ENCODE measurements around the gene RFC2. TPM values are rescaled to one million over a fixed set of nuclear protein-coding genes. Genes with fewer than 3 reads are reported as not detected.

RFC2 gene
- total RNA-seq, 1 experiment from 2014 or later = 73.6 TPM

DNA sequence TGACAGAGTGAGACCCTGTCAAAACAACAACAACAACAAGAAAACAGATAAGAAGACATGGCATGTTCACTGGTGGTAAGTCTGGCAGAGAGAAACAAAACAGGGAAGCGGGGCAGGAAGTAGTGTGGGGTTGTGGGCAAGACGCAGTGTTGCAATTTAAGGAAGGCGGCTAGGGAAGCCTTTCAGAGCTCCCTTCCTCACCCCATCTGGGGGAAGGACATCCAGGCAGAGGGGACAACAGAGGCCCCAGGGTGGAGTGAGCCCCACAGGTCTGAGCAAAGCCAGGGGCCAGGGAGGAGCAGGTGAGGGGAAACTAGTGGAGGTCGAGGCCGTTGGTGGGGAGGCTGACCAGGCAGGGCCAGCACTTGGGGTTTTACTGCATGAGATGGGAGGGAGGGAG is 27.6 kb downstream of the RFC2 start:
- Histone ChIP-seq H3K79me2 (ENCODE audit: insufficient read depth, low read length) (no peaks in the 10 kb centered on the region), H2AFZ (ENCODE audit: low read length) (no peak overlapping the region), H2BK120ac (ENCODE audit: low read depth, low read length, poor library complexity, severe bottlenecking) (no peak overlapping the region), H2AK5ac (ENCODE audit: insufficient read length, low read length) (no peak overlapping the region), H4K5ac (ENCODE audit: insufficient read length, low read depth, low read length) (no peak overlapping the region), H3K9me3 (ENCODE audit: control insufficient read depth, low read depth, low read length) (no peaks in the 10 kb centered on the region), H4K91ac (ENCODE audit: insufficient read length, low read depth, low read length) (no peak overlapping the region), H3K23ac (ENCODE audit: insufficient read length, low read depth, low read length) (no peak overlapping the region), H3K27ac (ENCODE audit: insufficient read length, low read depth, low read length) (no peak overlapping the region), H4K20me1 (ENCODE audit: control insufficient read depth, insufficient read depth, insufficient read length) (no peaks in the 10 kb centered on the region), H3K18ac (ENCODE audit: insufficient read length, low read depth, low read length) (no peak overlapping the region), H3K56ac (ENCODE audit: insufficient read length, low read depth, low read length) (no peak overlapping the region), H3K4ac (ENCODE audit: low read depth, low read length) (no peak overlapping the region), H4K8ac (replicated peaks; ENCODE audit: insufficient read length, low read depth, low read length) (no peak overlapping the region), H3K14ac (ENCODE audit: insufficient read depth, low read length) (no peak overlapping the region), H2BK12ac (ENCODE audit: insufficient read length, low read depth, low read length) (no peak overlapping the region), H3K23me2 (ENCODE audit: insufficient read length, low read depth, low read length, poor library complexity, severe bottlenecking) (peaks cover 3% of the 10 kb centered on the region), H3K79me1 (ENCODE audit: insufficient read depth, low read depth, low read length, poor library complexity, severe bottlenecking) (no peaks in the 10 kb centered on the region), H3K9ac (ENCODE audit: extremely low read depth, insufficient read length, low read length) (no peak overlapping the region), H3K27me3 (ENCODE audit: insufficient read depth, low read length) (no peaks in the 10 kb centered on the region), H3T11ph (ENCODE audit: low read length) (no peak overlapping the region), H2BK15ac (ENCODE audit: low read depth, low read length) (no peak overlapping the region), H3K4me1 (ENCODE audit: insufficient read depth, low read length) (no peaks in the 10 kb centered on the region), H2BK5ac (ENCODE audit: insufficient read length, low read length) (no peak overlapping the region), H3K4me2 (ENCODE audit: insufficient read depth, insufficient read length, low read length) (no peak overlapping the region), H2BK20ac (ENCODE audit: low read depth, low read length, poor library complexity, severe bottlenecking) (no peak overlapping the region)
- Mint-ChIP-seq H3K36me3 (ENCODE audit: insufficient read depth in 1 of 3, low read depth in 3 of 3) (peaks cover 20 to 48% (median 42%) of the 10 kb centered on the region in 3 experiments), H3K27me3 (ENCODE audit: low read depth) (no peaks in the 10 kb centered on the region; the same call in none of the 2 replicates), H3K4me3 (no peak overlapping the region), H3K27ac (no peak overlapping the region; a peak in 1 of 7 replicates), H3K4me1 (peaks cover 7 to 8% of the 10 kb centered on the region in 2 experiments; a peak in 1 of 4 replicates), H3K9me3 (no peaks in the 10 kb centered on the region; a peak in 1 of 5 replicates)
- no peak for DNase-seq
- WGBS (ENCODE audit: extremely low coverage, insufficient read length, low lambda C conversion rate) = no CpG with 5 or more reads among the region's 5 CpGs
- no peak for TF ChIP-seq CTCF (conservative IDR thresholded peaks at IDR 0.05)

All from H9 (cell line).